Uterus (tissue), 4 donors: ENCODE results near the gene WDTC1. TPM values are rescaled to one million over a fixed set of nuclear protein-coding genes. Genes with fewer than 3 reads are reported as not detected.

ENCODE experiments used
- DNase-seq, 2 donors: peaks; one replicate each; pipeline ENCODE4 v3.0.0-alpha.2; 2019 to 2020
- H3K27ac ChIP-seq, 2 donors: fragments of 200-600 bp; sonication (generic); 1 replicate in 1 of 2; 2 replicates in 1 of 2; pipeline ENCODE4 v1.5.1; 2016 to 2018
- H3K27me3 ChIP-seq, 2 donors: fragments of 200-600 bp; sonication (generic); one replicate each; pipeline ENCODE4 v1.5.1; 2018 to 2019; ENCODE audit warnings: control low read depth in 1 of 2
- H3K36me3 ChIP-seq, 2 donors: fragments of 200-600 bp; sonication (generic); one replicate each; pipeline ENCODE4 v1.5.1; 2019; ENCODE audit warnings: control low read depth in 1 of 2
- H3K4me1 ChIP-seq, 2 donors: fragments of 200-600 bp; sonication (generic); one replicate each; pipeline ENCODE4 v1.5.1; 2018 to 2019; ENCODE audit warnings: control low read depth in 1 of 2
- H3K4me3 ChIP-seq, 2 donors: fragments of 200-600 bp; sonication (generic); 1 replicate in 1 of 2; 2 replicates in 1 of 2; pipeline ENCODE4 v1.5.1; 2018 to 2019; ENCODE audit warnings: mild to moderate bottlenecking in 1 of 2
- H3K9me3 ChIP-seq, 2 donors: fragments of 200-600 bp; sonication (generic); one replicate each; pipeline ENCODE4 v1.5.1; 2019; ENCODE audit warnings: control low read depth in 1 of 2
- POLR2A ChIP-seq, 2 donors: fragments of 450-650 bp; IDR thresholded peaks; one replicate each; pipeline ENCODE4 v1.6.1; 2016; ENCODE audit warnings: antibody characterized with exemption in 2 of 2, mild to moderate bottlenecking in 1 of 2, moderate library complexity in 1 of 2
- intact Hi-C: fragments of 100-400 bp; cut with DNase I; formaldehyde crosslinking; loops from one replicate; pipeline ENCODE4 v1.15.1; 2023; ENCODE audit warnings: low total_unique reads
- small RNA-seq: library from RNA; depleted of rRNA; stranded (forward); fragments of <200 nt; gene quantifications from one replicate; pipeline ENCODE3, GENCODE V24; 2016
- total RNA-seq, 4 donors: library from RNA; depleted of rRNA in 3 of 4; stranded (reverse); fragments of >200 nt in 3 of 4; gene quantifications; one replicate each; pipeline versions ENCODE4 v1.1.0 to v1.2.4, GENCODE V29; 2014 to 2023
- TF ChIP-seq, protein P1 (sequence below), 4 experiments: fragments of 200-600 bp in 2 of 4; fragments of 450-650 bp in 2 of 4; sonication (generic) in 2 of 4; IDR thresholded peaks; one replicate each; pipeline ENCODE4 v1.5.1; 2016 to 2019; ENCODE audit warnings: antibody characterized with exemption in 4 of 4, mild to moderate bottlenecking in 2 of 4, moderate library complexity in 1 of 4
- donor health status: DM: yes; HTN: yes; CAD: no.

Gene WDTC1
- total RNA-seq, 4 donors from 2014 or later = 5.6 to 45.8 (median 34.2) TPM

DNA sequence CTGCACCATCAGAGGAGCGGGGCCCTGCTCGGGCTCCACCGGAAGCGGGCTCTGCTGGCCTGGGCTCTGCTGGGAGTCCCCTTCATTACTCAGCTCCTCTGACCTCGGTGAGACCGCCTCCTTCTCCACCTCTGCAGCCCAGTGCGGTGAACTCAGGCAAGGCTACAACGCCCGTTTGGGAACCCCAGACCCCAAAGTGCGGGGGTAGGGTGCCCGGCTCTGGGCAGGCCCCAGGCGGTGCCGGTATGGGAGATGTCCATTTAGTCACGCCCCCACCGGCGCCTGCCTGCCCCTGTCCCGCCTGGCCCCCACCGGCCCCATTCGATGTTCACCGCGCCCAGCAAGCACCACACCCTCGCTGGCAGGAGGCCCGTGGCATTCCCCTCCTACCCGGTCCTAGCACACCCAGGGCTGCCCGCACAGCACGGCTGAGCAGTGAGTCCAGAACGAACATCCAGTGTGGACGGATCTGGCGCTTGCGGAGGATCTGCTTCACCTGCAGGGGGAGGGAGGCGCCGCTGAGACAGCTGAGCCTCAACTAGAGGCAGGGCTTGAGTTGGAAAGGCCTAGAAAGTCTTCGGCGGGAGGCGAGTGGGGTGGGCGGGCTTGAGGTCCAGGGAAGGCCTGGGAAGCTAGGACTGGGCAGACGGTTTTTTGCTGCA lies 122.3 kb downstream of the WDTC1 start:
- no peaks in the 10 kb centered on the region for H3K36me3 ChIP-seq
- intact Hi-C loops = loop anchor here (5.0 kb wide), 1 partner anchor 36 kb away; the partner anchor contains the start of gene GPR3
- no peaks in the 10 kb centered on the region for H3K4me1 ChIP-seq
- H3K9me3 ChIP-seq = no peaks in the 10 kb centered on the region
- H3K27ac ChIP-seq = no peak overlapping the region
- no peak for DNase-seq
- no peak overlapping the region for H3K4me3 ChIP-seq
- TF ChIP-seq POLR2A (IDR thresholded peaks at IDR 0.05) = no peak
- TF ChIP-seq, protein P1, sequence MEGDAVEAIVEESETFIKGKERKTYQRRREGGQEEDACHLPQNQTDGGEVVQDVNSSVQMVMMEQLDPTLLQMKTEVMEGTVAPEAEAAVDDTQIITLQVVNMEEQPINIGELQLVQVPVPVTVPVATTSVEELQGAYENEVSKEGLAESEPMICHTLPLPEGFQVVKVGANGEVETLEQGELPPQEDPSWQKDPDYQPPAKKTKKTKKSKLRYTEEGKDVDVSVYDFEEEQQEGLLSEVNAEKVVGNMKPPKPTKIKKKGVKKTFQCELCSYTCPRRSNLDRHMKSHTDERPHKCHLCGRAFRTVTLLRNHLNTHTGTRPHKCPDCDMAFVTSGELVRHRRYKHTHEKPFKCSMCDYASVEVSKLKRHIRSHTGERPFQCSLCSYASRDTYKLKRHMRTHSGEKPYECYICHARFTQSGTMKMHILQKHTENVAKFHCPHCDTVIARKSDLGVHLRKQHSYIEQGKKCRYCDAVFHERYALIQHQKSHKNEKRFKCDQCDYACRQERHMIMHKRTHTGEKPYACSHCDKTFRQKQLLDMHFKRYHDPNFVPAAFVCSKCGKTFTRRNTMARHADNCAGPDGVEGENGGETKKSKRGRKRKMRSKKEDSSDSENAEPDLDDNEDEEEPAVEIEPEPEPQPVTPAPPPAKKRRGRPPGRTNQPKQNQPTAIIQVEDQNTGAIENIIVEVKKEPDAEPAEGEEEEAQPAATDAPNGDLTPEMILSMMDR (IDR thresholded peaks at IDR 0.05) = no peak
- no peaks in the 10 kb centered on the region for H3K27me3 ChIP-seq

DNA sequence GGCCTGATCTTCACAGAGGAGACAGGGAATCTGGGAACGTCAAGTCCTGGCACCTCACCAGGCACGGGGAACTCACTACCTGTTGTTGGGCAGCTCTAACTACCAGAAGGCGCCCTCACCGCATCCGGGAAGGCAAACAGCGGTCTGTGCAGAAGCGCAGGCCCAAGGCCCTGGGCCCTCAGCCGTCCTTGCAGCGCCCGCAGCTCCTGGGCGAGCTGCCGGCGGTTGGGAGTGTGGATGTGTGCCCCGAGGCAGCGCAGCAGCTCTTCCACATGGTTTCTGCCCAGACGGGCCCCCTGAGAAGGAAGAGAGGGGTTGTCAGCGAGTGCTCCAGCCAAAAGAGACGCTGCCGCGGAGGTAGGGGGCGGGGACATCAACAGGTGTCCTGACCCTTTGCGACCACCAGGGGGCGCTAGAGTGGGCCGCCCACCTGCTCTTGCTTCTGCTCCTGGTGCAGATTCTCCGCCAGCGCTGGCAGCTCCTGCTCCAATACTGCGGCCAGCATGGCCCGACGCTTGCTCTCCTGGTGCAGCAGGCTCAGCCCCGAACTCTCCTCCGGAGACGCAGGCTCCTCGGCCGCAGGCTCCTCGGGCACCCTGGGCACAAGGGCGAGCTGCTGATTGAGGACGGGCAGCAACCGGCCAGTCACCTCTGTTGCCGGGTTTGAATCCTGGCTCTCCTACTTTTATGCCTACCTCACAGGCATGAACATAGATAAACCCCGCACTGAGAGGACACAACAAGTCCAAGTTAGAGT lies 123.0 kb downstream of the WDTC1 start:
- no peak overlapping the region for H3K4me3 ChIP-seq
- no peaks in the 10 kb centered on the region for H3K36me3 ChIP-seq
- no peak overlapping the region for H3K27ac ChIP-seq
- no peaks in the 10 kb centered on the region for H3K9me3 ChIP-seq
- no peaks in the 10 kb centered on the region for H3K27me3 ChIP-seq
- no peaks in the 10 kb centered on the region for H3K4me1 ChIP-seq
- peak in 1 of 2 donors; percentile 19 for TF ChIP-seq POLR2A (IDR thresholded peaks at IDR 0.05)
- TF ChIP-seq, protein P1 (IDR thresholded peaks at IDR 0.05) = peak; percentile 94 to 97 (median 96)
- intact Hi-C loops = loop anchor here (5.0 kb wide), 1 partner anchor 35 kb away; the partner anchor contains the start of gene GPR3
- DNase-seq = peak; percentile 74 to 77

Small RNA genes within 50 kb of the gene (small RNA-seq; reads per million reads assigned to genes)
- gene RF00019 (not detected), gene RNU6-48P (not detected), gene SNRPEP7 (not detected)

Other genes starting within 250 kb of the WDTC1 start
- gene TRNP1, start 240.9 kb upstream of the WDTC1 start, total RNA-seq = 10 to 100 TPM in 2 of 4 donors, 1 to 10 TPM in 2; 1.5 to 11.9 (median 7.2) TPM
- gene TENT5B, start 221.8 kb upstream of the WDTC1 start, total RNA-seq = 10 to 100 TPM in 2 of 4 donors, 1 to 10 TPM in 2; 3.2 to 30.0 (median 11.9) TPM
- 10 to 100 TPM in 2 of 4 donors, 1 to 10 TPM in 2; 3.1 to 33.6 (median 18.4) TPM for gene SLC9A1, start 79.5 kb upstream of the WDTC1 start, total RNA-seq
- 10 to 100 TPM in 2 of 4 donors, 1 to 10 TPM in 2; 9.7 to 43.9 (median 18.6) TPM for gene TMEM222, start 87.5 kb downstream of the WDTC1 start, total RNA-seq
- 10 to 100 TPM in 1 of 4 donors, 1 to 10 TPM in 2, not detected in 1; 1.6 to 11.3 (median 4.8) TPM for gene SYTL1, start 107.4 kb downstream of the WDTC1 start, total RNA-seq
- gene MAP3K6, start 132.3 kb downstream of the WDTC1 start, total RNA-seq = 100 to 1,000 TPM in 1 of 4 donors, 10 to 100 TPM in 3; 10.9 to 124 (median 16.5) TPM
- 1 to 10 TPM in 3 of 4 donors, not detected in 1; 2.1 to 4.7 (median 2.4) TPM for gene FCN3, start 140.2 kb downstream of the WDTC1 start, total RNA-seq
- gene CD164L2, start 148.7 kb downstream of the WDTC1 start, total RNA-seq = under 1 TPM in 1 of 4 donors, not detected in 3; 0.69 TPM
- gene GPR3, start 158.0 kb downstream of the WDTC1 start, total RNA-seq = 1 to 10 TPM in 1 of 4 donors, under 1 TPM in 1, not detected in 2; 0.55 to 1.9 TPM